Measurements from ENCODE around the gene UGT2A1. TPM values are rescaled to one million over a fixed set of nuclear protein-coding genes. Genes with fewer than 3 reads are reported as not detected.

The UGT2A1 gene
- total and polyA plus RNA-seq, 4 donors = not detected

GRCh38 chr4:69610484-69610883 lies 42.6 kb downstream of the UGT2A1 start:
- Histone ChIP-seq H3K27me3 (ENCODE audit: control insufficient read depth in 1 of 2, insufficient read depth in 2 of 2, low read length in 1 of 2) (no peaks in the 10 kb centered on the region), H3K4me3 (ENCODE audit: low read length in 2 of 2) (no peak overlapping the region), H3K36me3 (ENCODE audit: control insufficient read depth in 1 of 2, insufficient read depth in 2 of 2, low read length in 1 of 2) (no peaks in the 10 kb centered on the region), H3K4me1 (ENCODE audit: control insufficient read depth in 1 of 2, insufficient read depth in 2 of 2, low read length in 2 of 2) (no peaks in the 10 kb centered on the region), H3K27ac (ENCODE audit: low read depth in 1 of 2, low read length in 2 of 2) (no peak overlapping the region), H3K9me3 (ENCODE audit: control insufficient read depth, low read length) (no peaks in the 10 kb centered on the region)
- WGBS, 2 donors = 5 to 16% methylated on average over 1 of the region's 1 CpG
- no peak for ATAC-seq (ENCODE audit: low FRiP score)
- DNase-seq = no peak
- intact Hi-C loops (cut with DNase I) = no loop called here

GRCh38 chr4:69601065-69601464 lies 52.0 kb downstream of the UGT2A1 start:
- H3K9me3 ChIP-seq (ENCODE audit: control insufficient read depth, low read length) = no peaks in the 10 kb centered on the region
- H3K36me3 ChIP-seq (ENCODE audit: control insufficient read depth in 1 of 2, insufficient read depth in 2 of 2, low read length in 1 of 2) = no peaks in the 10 kb centered on the region
- intact Hi-C loops (cut with DNase I) = no loop called here
- ATAC-seq (ENCODE audit: low FRiP score) = no peak
- H3K27me3 ChIP-seq (ENCODE audit: control insufficient read depth in 1 of 2, insufficient read depth in 2 of 2, low read length in 1 of 2) = no peaks in the 10 kb centered on the region
- H3K27ac ChIP-seq (ENCODE audit: low read depth in 1 of 2, low read length in 2 of 2) = no peak overlapping the region
- H3K4me1 ChIP-seq (ENCODE audit: control insufficient read depth in 1 of 2, insufficient read depth in 2 of 2, low read length in 2 of 2) = no peaks in the 10 kb centered on the region
- no peak for DNase-seq
- H3K4me3 ChIP-seq (ENCODE audit: low read length in 2 of 2) = no peak overlapping the region
- 55 to 77% methylated on average over 4 of the region's 4 CpGs for WGBS, 2 donors

- H3K9me3 ChIP-seq (ENCODE audit: control insufficient read depth, low read length) = no peaks in the 10 kb centered on the region
- DNase-seq = no peak
- WGBS, 2 donors = 61 to 73% methylated on average over 2 of the region's 2 CpGs
- no peaks in the 10 kb centered on the region for H3K4me1 ChIP-seq (ENCODE audit: control insufficient read depth in 1 of 2, insufficient read depth in 2 of 2, low read length in 2 of 2)
- H3K27ac ChIP-seq (ENCODE audit: low read depth in 1 of 2, low read length in 2 of 2) = no peak overlapping the region
- intact Hi-C loops (cut with DNase I) = no loop called here
- H3K36me3 ChIP-seq (ENCODE audit: control insufficient read depth in 1 of 2, insufficient read depth in 2 of 2, low read length in 1 of 2) = no peaks in the 10 kb centered on the region
- no peak for ATAC-seq (ENCODE audit: low FRiP score)
- no peak overlapping the region for H3K4me3 ChIP-seq (ENCODE audit: low read length in 2 of 2)
- H3K27me3 ChIP-seq (ENCODE audit: control insufficient read depth in 1 of 2, insufficient read depth in 2 of 2, low read length in 1 of 2) = no peaks in the 10 kb centered on the region
Measured at GRCh38 chr4:69600013-69600412, 53.0 kb downstream of the UGT2A1 start.

- Histone ChIP-seq H3K27ac (ENCODE audit: low read depth in 1 of 2, low read length in 2 of 2) (no peak overlapping the region), H3K9me3 (ENCODE audit: control insufficient read depth, low read length) (no peaks in the 10 kb centered on the region), H3K4me1 (ENCODE audit: control insufficient read depth in 1 of 2, insufficient read depth in 2 of 2, low read length in 2 of 2) (no peaks in the 10 kb centered on the region), H3K36me3 (ENCODE audit: control insufficient read depth in 1 of 2, insufficient read depth in 2 of 2, low read length in 1 of 2) (no peaks in the 10 kb centered on the region), H3K27me3 (ENCODE audit: control insufficient read depth in 1 of 2, insufficient read depth in 2 of 2, low read length in 1 of 2) (no peaks in the 10 kb centered on the region), H3K4me3 (ENCODE audit: low read length in 2 of 2) (no peak overlapping the region)
- no peak for ATAC-seq (ENCODE audit: low FRiP score)
- WGBS, 2 donors = 54 to 57% methylated on average over 4 of the region's 4 CpGs
- DNase-seq = no peak
- intact Hi-C loops (cut with DNase I) = no loop called here
Measured at GRCh38 chr4:69594382-69594781, 58.7 kb downstream of the UGT2A1 start.

GRCh38 chr4:69591364-69591763 lies 61.7 kb downstream of the UGT2A1 start:
- intact Hi-C loops (cut with DNase I) = no loop called here
- H3K36me3 ChIP-seq (ENCODE audit: control insufficient read depth in 1 of 2, insufficient read depth in 2 of 2, low read length in 1 of 2) = no peaks in the 10 kb centered on the region
- H3K27ac ChIP-seq (ENCODE audit: low read depth in 1 of 2, low read length in 2 of 2) = no peak overlapping the region
- no peaks in the 10 kb centered on the region for H3K9me3 ChIP-seq (ENCODE audit: control insufficient read depth, low read length)
- DNase-seq (no peak), ATAC-seq (ENCODE audit: low FRiP score) (no peak)
- 35 to 43% methylated on average over 1 of the region's 1 CpG for WGBS, 2 donors
- H3K4me3 ChIP-seq (ENCODE audit: low read length in 2 of 2) = no peak overlapping the region
- H3K27me3 ChIP-seq (ENCODE audit: control insufficient read depth in 1 of 2, insufficient read depth in 2 of 2, low read length in 1 of 2) = no peaks in the 10 kb centered on the region
- no peaks in the 10 kb centered on the region for H3K4me1 ChIP-seq (ENCODE audit: control insufficient read depth in 1 of 2, insufficient read depth in 2 of 2, low read length in 2 of 2)

GRCh38 chr4:69589884-69590283 lies 63.2 kb downstream of the UGT2A1 start:
- ATAC-seq (ENCODE audit: low FRiP score) (no peak), DNase-seq (no peak)
- WGBS, 2 donors = 53 to 57% methylated on average over 1 of the region's 1 CpG
- intact Hi-C loops (cut with DNase I) = no loop called here
- H3K36me3 ChIP-seq (ENCODE audit: control insufficient read depth in 1 of 2, insufficient read depth in 2 of 2, low read length in 1 of 2) = no peaks in the 10 kb centered on the region
- H3K4me3 ChIP-seq (ENCODE audit: low read length in 2 of 2) = no peak overlapping the region
- H3K4me1 ChIP-seq (ENCODE audit: control insufficient read depth in 1 of 2, insufficient read depth in 2 of 2, low read length in 2 of 2) = no peaks in the 10 kb centered on the region
- H3K27me3 ChIP-seq (ENCODE audit: control insufficient read depth in 1 of 2, insufficient read depth in 2 of 2, low read length in 1 of 2) = no peaks in the 10 kb centered on the region
- H3K27ac ChIP-seq (ENCODE audit: low read depth in 1 of 2, low read length in 2 of 2) = no peak overlapping the region
- no peaks in the 10 kb centered on the region for H3K9me3 ChIP-seq (ENCODE audit: control insufficient read depth, low read length)

- Histone ChIP-seq H3K4me1 (ENCODE audit: control insufficient read depth in 1 of 2, insufficient read depth in 2 of 2, low read length in 2 of 2) (no peaks in the 10 kb centered on the region), H3K27me3 (ENCODE audit: control insufficient read depth in 1 of 2, insufficient read depth in 2 of 2, low read length in 1 of 2) (no peaks in the 10 kb centered on the region), H3K36me3 (ENCODE audit: control insufficient read depth in 1 of 2, insufficient read depth in 2 of 2, low read length in 1 of 2) (no peaks in the 10 kb centered on the region), H3K27ac (ENCODE audit: low read depth in 1 of 2, low read length in 2 of 2) (no peak overlapping the region), H3K9me3 (ENCODE audit: control insufficient read depth, low read length) (no peaks in the 10 kb centered on the region), H3K4me3 (ENCODE audit: low read length in 2 of 2) (no peak overlapping the region)
- no peak for DNase-seq
- no peak for ATAC-seq (ENCODE audit: low FRiP score)
- intact Hi-C loops (cut with DNase I) = no loop called here
- WGBS, 2 donors = 81 to 83% methylated on average over 5 of the region's 5 CpGs
Measured at GRCh38 chr4:69584135-69584534, 68.9 kb downstream of the UGT2A1 start.

- DNase-seq (no peak), ATAC-seq (ENCODE audit: low FRiP score) (no peak)
- H3K36me3 ChIP-seq (ENCODE audit: control insufficient read depth in 1 of 2, insufficient read depth in 2 of 2, low read length in 1 of 2) = no peaks in the 10 kb centered on the region
- H3K27ac ChIP-seq (ENCODE audit: low read depth in 1 of 2, low read length in 2 of 2) = no peak overlapping the region
- WGBS, 2 donors = 63 to 82% methylated on average over 2 of the region's 2 CpGs
- H3K4me3 ChIP-seq (ENCODE audit: low read length in 2 of 2) = no peak overlapping the region
- intact Hi-C loops (cut with DNase I) = no loop called here
- no peaks in the 10 kb centered on the region for H3K9me3 ChIP-seq (ENCODE audit: control insufficient read depth, low read length)
- no peaks in the 10 kb centered on the region for H3K27me3 ChIP-seq (ENCODE audit: control insufficient read depth in 1 of 2, insufficient read depth in 2 of 2, low read length in 1 of 2)
- no peaks in the 10 kb centered on the region for H3K4me1 ChIP-seq (ENCODE audit: control insufficient read depth in 1 of 2, insufficient read depth in 2 of 2, low read length in 2 of 2)
Measured at GRCh38 chr4:69583543-69583942, 69.5 kb downstream of the UGT2A1 start.

- no peak overlapping the region for H3K27ac ChIP-seq (ENCODE audit: low read depth in 1 of 2, low read length in 2 of 2)
- DNase-seq (no peak), ATAC-seq (ENCODE audit: low FRiP score) (no peak)
- H3K27me3 ChIP-seq (ENCODE audit: control insufficient read depth in 1 of 2, insufficient read depth in 2 of 2, low read length in 1 of 2) = no peaks in the 10 kb centered on the region
- no peaks in the 10 kb centered on the region for H3K9me3 ChIP-seq (ENCODE audit: control insufficient read depth, low read length)
- H3K4me1 ChIP-seq (ENCODE audit: control insufficient read depth in 1 of 2, insufficient read depth in 2 of 2, low read length in 2 of 2) = no peaks in the 10 kb centered on the region
- H3K4me3 ChIP-seq (ENCODE audit: low read length in 2 of 2) = no peak overlapping the region
- 84 to 92% methylated on average over 1 of the region's 1 CpG for WGBS, 2 donors
- intact Hi-C loops (cut with DNase I) = no loop called here
- H3K36me3 ChIP-seq (ENCODE audit: control insufficient read depth in 1 of 2, insufficient read depth in 2 of 2, low read length in 1 of 2) = no peaks in the 10 kb centered on the region
Measured at GRCh38 chr4:69577245-69577644, 75.8 kb downstream of the UGT2A1 start.
